ENCODE measurements around the gene PTPN23. TPM values are rescaled to one million over a fixed set of nuclear protein-coding genes. Genes with fewer than 3 reads are reported as not detected.

The PTPN23 gene
- polyA plus RNA-seq, 3 donors: 1.2 to 13.7 (median 1.3) TPM

GRCh38 chr3:47370887-47371697, 9.7 kb upstream of the PTPN23 start:
- Histone ChIP-seq H3K9ac (ENCODE audit: insufficient read depth, low read length, poor library complexity, severe bottlenecking) (no peak overlapping the region), H3K4me2 (replicated peaks; ENCODE audit: extremely low read depth, low read length, poor library complexity, severe bottlenecking) (no peak overlapping the region), H3K27me3 (ENCODE audit: control insufficient read depth in 2 of 2, insufficient read depth in 2 of 2, low read length in 2 of 2) (no peaks in the 10 kb centered on the region), H3K4me1 (ENCODE audit: control insufficient read depth in 1 of 2, insufficient read depth in 2 of 2, low read length in 2 of 2) (peaks cover 25 to 30% of the 10 kb centered on the region in 2 donors), H3K27ac (ENCODE audit: low read depth in 1 of 2, low read length in 2 of 2) (peak overlapping the region in 1 of 2 donors; percentile 45), H3K36me3 (replicated peaks in 1 of 2; ENCODE audit: control insufficient read depth in 1 of 2, insufficient read depth in 2 of 2, low read length in 2 of 2) (no peaks in the 10 kb centered on the region), H3K79me2 (ENCODE audit: insufficient read depth, low read length) (no peaks in the 10 kb centered on the region), H4K20me1 (ENCODE audit: insufficient read depth, low read length) (no peaks in the 10 kb centered on the region), H2AFZ (ENCODE audit: insufficient read depth, low read depth, low read length, poor library complexity, severe bottlenecking) (peak overlapping the region; percentile 14), H3K9me3 (replicated peaks in 1 of 2; ENCODE audit: control insufficient read depth in 1 of 2, insufficient read depth in 1 of 2, low read length in 2 of 2) (no peaks in the 10 kb centered on the region), H3K4me3 (replicated peaks in 1 of 3; ENCODE audit: low read depth in 2 of 3, low read length in 3 of 3) (no peak overlapping the region)
- WGBS (ENCODE audit: insufficient coverage): 53% methylated on average over 5 of the region's 13 CpGs
- H3K4me1 Mint-ChIP-seq: peaks cover 32% of the 10 kb centered on the region
- H3K9me3 Mint-ChIP-seq: peaks cover 0 to 1% (median 0%) of the 10 kb centered on the region in 7 donors
- peak overlapping the region in 1 of 7 donors; percentile 8 for H3K27ac Mint-ChIP-seq
- DNase-seq: peak in 2 of 3 donors; percentile 31 to 32
- TF ChIP-seq CTCF (IDR thresholded peaks at IDR 0.05): peak; percentile 56
- H3K36me3 Mint-ChIP-seq: no peaks in the 10 kb centered on the region
- no peak overlapping the region for H3K4me3 Mint-ChIP-seq
- intact Hi-C loops (cut with micrococcal nuclease): no loop called here
- peaks cover 0 to 1% (median 0%) of the 10 kb centered on the region in 3 donors for H3K27me3 Mint-ChIP-seq (ENCODE audit: low read depth in 3 of 3)

DNA sequence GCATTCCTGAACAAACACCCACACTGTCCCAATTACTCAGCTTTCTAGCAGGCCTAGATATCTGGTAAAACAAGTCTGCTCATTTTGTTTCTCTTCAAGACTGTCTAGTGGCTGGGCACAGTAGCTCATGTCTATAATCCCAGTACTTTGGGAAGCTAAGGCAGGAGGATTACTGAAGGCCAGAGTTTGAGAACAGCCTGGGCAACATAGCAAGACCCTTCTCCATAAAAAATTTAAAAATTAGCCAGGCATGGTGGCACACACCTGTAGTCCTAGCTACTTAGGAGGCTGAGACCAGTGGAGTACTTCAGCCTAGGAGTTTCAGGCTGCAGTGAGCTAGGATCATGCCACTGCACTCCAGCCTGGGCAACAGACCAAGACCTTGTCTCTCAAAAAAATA, 6.2 kb upstream of the PTPN23 start:
- H2AFZ ChIP-seq (ENCODE audit: insufficient read depth, low read depth, low read length, poor library complexity, severe bottlenecking): no peak overlapping the region
- no peaks in the 10 kb centered on the region for H3K27me3 ChIP-seq (ENCODE audit: control insufficient read depth in 2 of 2, insufficient read depth in 2 of 2, low read length in 2 of 2)
- intact Hi-C loops (cut with micrococcal nuclease): no loop called here
- Mint-ChIP-seq H3K36me3 (no peaks in the 10 kb centered on the region), H3K4me1 (peaks cover 54% of the 10 kb centered on the region), H3K27ac (no peak overlapping the region), H3K27me3 (ENCODE audit: low read depth in 3 of 3) (peaks cover 0 to 2% (median 0%) of the 10 kb centered on the region in 3 donors), H3K4me3 (no peak overlapping the region), H3K9me3 (no peaks in the 10 kb centered on the region)
- H3K9ac ChIP-seq (ENCODE audit: insufficient read depth, low read length, poor library complexity, severe bottlenecking): no peak overlapping the region
- H4K20me1 ChIP-seq (ENCODE audit: insufficient read depth, low read length): no peaks in the 10 kb centered on the region
- TF ChIP-seq CTCF (IDR thresholded peaks at IDR 0.05): no peak
- H3K4me2 ChIP-seq (replicated peaks; ENCODE audit: extremely low read depth, low read length, poor library complexity, severe bottlenecking): no peak overlapping the region
- no peaks in the 10 kb centered on the region for H3K36me3 ChIP-seq (replicated peaks in 1 of 2; ENCODE audit: control insufficient read depth in 1 of 2, insufficient read depth in 2 of 2, low read length in 2 of 2)
- H3K27ac ChIP-seq (ENCODE audit: low read depth in 1 of 2, low read length in 2 of 2): no peak overlapping the region
- H3K79me2 ChIP-seq (ENCODE audit: insufficient read depth, low read length): peaks cover 11% of the 10 kb centered on the region
- no peak for DNase-seq
- peaks cover 53 to 62% of the 10 kb centered on the region in 2 donors for H3K4me1 ChIP-seq (ENCODE audit: control insufficient read depth in 1 of 2, insufficient read depth in 2 of 2, low read length in 2 of 2)
- no peaks in the 10 kb centered on the region for H3K9me3 ChIP-seq (replicated peaks in 1 of 2; ENCODE audit: control insufficient read depth in 1 of 2, insufficient read depth in 1 of 2, low read length in 2 of 2)
- H3K4me3 ChIP-seq (replicated peaks in 1 of 3; ENCODE audit: low read depth in 2 of 3, low read length in 3 of 3): no peak overlapping the region
